Measurements from ENCODE around the gene DCBLD2.

Gene DCBLD2

GRCh38 chr3:98812851-98813374 lies 88.6 kb downstream of the DCBLD2 start:
- Histone ChIP-seq H3K27ac (replicated peaks) (no peak overlapping the region), H3K27me3 (ENCODE audit: insufficient read depth, poor library complexity, severe bottlenecking) (no peaks in the 10 kb centered on the region), H3K4me3 (replicated peaks; ENCODE audit: insufficient read depth, low read length) (no peak overlapping the region)
- TF ChIP-seq GABPA (IDR thresholded peaks at IDR 0.05; ENCODE audit: low read depth) (no peak), SPI1 (IDR thresholded peaks at IDR 0.05; ENCODE audit: borderline replicate concordance, low read depth) (no peak), CTCF (IDR thresholded peaks at IDR 0.05; ENCODE audit: insufficient read depth, low read length) (peak; percentile 22), POLR2AphosphoS5 (IDR thresholded peaks at IDR 0.05; ENCODE audit: low read depth) (no peak)
- DNase-seq (ENCODE audit: low read depth in 1 of 2, low spot score in 1 of 2), result no peak

- peak in 1 of 2 experiments; percentile 35 for DNase-seq (ENCODE audit: low read depth in 1 of 2, low spot score in 1 of 2)
- no peak overlapping the region for H3K4me3 ChIP-seq (replicated peaks; ENCODE audit: insufficient read depth, low read length)
- TF ChIP-seq SPI1 (IDR thresholded peaks at IDR 0.05; ENCODE audit: borderline replicate concordance, low read depth) (no peak), GABPA (IDR thresholded peaks at IDR 0.05; ENCODE audit: low read depth) (no peak), CTCF (IDR thresholded peaks at IDR 0.05; ENCODE audit: insufficient read depth, low read length) (no peak), POLR2AphosphoS5 (IDR thresholded peaks at IDR 0.05; ENCODE audit: low read depth) (no peak), REST (IDR thresholded peaks at IDR 0.05; ENCODE audit: insufficient replicate concordance, low read depth) (no peak)
- peak overlapping the region; percentile 9; the same call in 1 of the 2 replicates for H3K27ac ChIP-seq (replicated peaks)
- no peaks in the 10 kb centered on the region for H3K27me3 ChIP-seq (ENCODE audit: insufficient read depth, poor library complexity, severe bottlenecking)
These were observed 90.4 kb downstream of the DCBLD2 start for GRCh38 chr3:98811048-98811447.

GRCh38 chr3:98809557-98809956 lies 91.9 kb downstream of the DCBLD2 start:
- no peak overlapping the region for H3K27ac ChIP-seq (replicated peaks)
- TF ChIP-seq GABPA (IDR thresholded peaks at IDR 0.05; ENCODE audit: low read depth) (no peak), REST (IDR thresholded peaks at IDR 0.05; ENCODE audit: insufficient replicate concordance, low read depth) (no peak), CTCF (IDR thresholded peaks at IDR 0.05; ENCODE audit: insufficient read depth, low read length) (no peak), SPI1 (IDR thresholded peaks at IDR 0.05; ENCODE audit: borderline replicate concordance, low read depth) (peak; percentile 71; the same call in 1 of the 2 replicates), POLR2AphosphoS5 (IDR thresholded peaks at IDR 0.05; ENCODE audit: low read depth) (no peak)
- no peak overlapping the region for H3K4me3 ChIP-seq (replicated peaks; ENCODE audit: insufficient read depth, low read length)
- peak in 1 of 2 experiments; percentile 11 for DNase-seq (ENCODE audit: low read depth in 1 of 2, low spot score in 1 of 2)
- H3K27me3 ChIP-seq (ENCODE audit: insufficient read depth, poor library complexity, severe bottlenecking), result no peaks in the 10 kb centered on the region

- no peak overlapping the region for H3K27ac ChIP-seq (replicated peaks)
- no peak for TF ChIP-seq POLR2AphosphoS5 (IDR thresholded peaks at IDR 0.05; ENCODE audit: low read depth)
- no peak for DNase-seq (ENCODE audit: low read depth in 1 of 2, low spot score in 1 of 2)
- no peak overlapping the region for H3K4me3 ChIP-seq (replicated peaks; ENCODE audit: insufficient read depth, low read length)
- H3K27me3 ChIP-seq (ENCODE audit: insufficient read depth, poor library complexity, severe bottlenecking), result no peaks in the 10 kb centered on the region
These were observed 93.4 kb downstream of the DCBLD2 start for GRCh38 chr3:98808071-98808470.
